ENCODE measurements around the gene MINDY4. TPM values are rescaled to one million over a fixed set of nuclear protein-coding genes. Genes with fewer than 3 reads are reported as not detected.

MINDY4 gene
- total RNA-seq, 4 donors from 2014 or later = 4.6 to 14.1 (median 6.8) TPM

DNA sequence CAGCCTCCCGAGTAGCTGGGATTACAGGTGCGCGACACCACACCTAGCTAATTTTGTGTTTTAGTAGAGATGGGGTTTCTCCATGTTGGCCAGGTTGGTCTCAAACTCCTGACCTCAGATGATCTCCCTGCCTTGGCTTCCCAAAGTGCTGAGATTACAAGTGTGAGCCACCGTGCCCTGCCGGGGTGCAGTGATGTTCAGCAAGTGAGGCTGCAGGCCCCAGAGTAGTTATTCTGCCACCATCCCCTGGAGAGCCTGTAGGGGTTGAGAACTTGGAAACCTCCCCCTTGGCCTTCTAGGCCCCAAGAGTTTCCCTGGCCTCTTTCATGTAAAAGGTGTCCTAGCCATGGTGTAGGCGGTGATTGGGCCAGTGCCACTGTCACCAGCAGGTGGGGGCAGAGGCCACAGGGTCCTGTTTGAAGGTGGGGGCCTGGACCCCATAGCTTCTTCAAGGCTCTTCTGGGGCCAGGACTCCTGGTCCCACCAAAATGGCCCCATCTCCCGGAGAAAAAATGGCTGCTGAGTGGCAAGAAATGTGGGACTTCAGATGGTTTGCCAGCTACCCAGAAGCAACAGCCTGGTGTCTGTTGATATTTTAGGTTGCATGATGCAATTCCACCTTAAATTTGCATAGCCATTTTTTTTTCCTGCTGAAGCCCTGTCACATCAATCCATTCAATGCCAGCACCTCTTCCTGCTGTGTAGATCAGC lies 44.8 kb upstream of the MINDY4 start:
- no peaks in the 10 kb centered on the region for H3K27me3 ChIP-seq
- WGBS, 2 donors (ENCODE audit: low coverage in 1 of 2) = 96% methylated on average over 7 of the region's 7 CpGs; no CpG with 5 or more reads in 1 of the 2 donors
- H3K36me3 ChIP-seq = no peaks in the 10 kb centered on the region
- H3K9me3 ChIP-seq = no peaks in the 10 kb centered on the region
- DNase-seq = no peak
- H3K4me3 ChIP-seq = no peak overlapping the region
- H3K4me1 ChIP-seq = no peaks in the 10 kb centered on the region
- intact Hi-C loops (cut with DNase I; ENCODE audit: low total_unique reads) (no loop called here), in situ Hi-C loops (cut with MboI; ENCODE audit: low pct_ligation_motif_present in 1 of 4, low pct_unique_long_range_greater_than_20kb in 1 of 4, low sequenced_read_pairs in 3 of 4) (loop anchor here in 1 of 4 donors (25.0 kb wide), 1 partner anchor 564 kb away; no protein-coding TSS in a partner anchor)
- peak overlapping the region in 1 of 4 donors; percentile 8 for H3K27ac ChIP-seq
- TF ChIP-seq POLR2A (IDR thresholded peaks at IDR 0.05) (no peak), POLR2AphosphoS5 (IDR thresholded peaks at IDR 0.05) (no peak), EP300 (IDR thresholded peaks at IDR 0.05; ENCODE audit: low read depth) (no peak)
- TF ChIP-seq, protein P1, sequence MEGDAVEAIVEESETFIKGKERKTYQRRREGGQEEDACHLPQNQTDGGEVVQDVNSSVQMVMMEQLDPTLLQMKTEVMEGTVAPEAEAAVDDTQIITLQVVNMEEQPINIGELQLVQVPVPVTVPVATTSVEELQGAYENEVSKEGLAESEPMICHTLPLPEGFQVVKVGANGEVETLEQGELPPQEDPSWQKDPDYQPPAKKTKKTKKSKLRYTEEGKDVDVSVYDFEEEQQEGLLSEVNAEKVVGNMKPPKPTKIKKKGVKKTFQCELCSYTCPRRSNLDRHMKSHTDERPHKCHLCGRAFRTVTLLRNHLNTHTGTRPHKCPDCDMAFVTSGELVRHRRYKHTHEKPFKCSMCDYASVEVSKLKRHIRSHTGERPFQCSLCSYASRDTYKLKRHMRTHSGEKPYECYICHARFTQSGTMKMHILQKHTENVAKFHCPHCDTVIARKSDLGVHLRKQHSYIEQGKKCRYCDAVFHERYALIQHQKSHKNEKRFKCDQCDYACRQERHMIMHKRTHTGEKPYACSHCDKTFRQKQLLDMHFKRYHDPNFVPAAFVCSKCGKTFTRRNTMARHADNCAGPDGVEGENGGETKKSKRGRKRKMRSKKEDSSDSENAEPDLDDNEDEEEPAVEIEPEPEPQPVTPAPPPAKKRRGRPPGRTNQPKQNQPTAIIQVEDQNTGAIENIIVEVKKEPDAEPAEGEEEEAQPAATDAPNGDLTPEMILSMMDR (IDR thresholded peaks at IDR 0.05) = no peak

DNA sequence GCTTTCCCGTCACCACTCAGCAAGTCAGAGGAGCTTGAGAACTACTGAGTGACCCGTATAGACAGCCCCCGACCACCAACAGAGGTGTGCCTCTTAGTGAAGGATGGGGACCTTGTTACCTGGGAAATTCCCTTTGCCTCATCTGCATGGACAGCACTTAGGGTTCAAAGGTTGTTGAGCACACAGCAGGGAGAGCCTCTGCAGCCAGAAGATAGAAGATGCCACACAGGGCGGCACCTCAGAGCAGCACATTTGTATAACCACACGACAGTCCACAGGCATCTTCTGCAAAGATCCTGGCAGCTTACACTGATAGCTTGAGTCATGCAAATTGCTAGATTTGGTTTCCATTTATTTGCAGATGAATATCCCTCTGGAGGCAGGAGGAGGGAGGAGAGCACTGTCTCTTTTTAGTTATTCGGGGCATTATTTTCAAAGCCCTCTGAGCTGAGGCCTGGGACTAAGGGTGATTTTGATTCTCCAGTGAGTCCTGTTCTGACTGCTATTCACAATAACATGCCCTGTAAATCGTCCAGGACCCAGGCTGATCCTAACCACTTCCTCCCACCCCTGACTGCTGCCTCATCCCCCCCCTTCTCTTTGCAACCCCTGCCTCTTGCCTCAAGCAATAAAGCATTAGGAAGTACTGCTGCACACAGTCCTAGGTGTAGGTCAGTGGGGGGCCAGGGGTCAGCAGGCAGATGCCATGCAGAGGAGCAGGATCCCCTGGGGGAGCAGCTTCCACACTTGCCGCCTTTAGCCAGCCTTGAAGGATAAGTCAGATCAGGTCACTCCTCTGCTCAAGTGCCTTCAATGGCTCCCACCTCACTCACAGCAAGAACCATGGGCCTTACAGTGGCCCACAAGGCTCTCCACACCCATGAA lies 43.9 kb upstream of the MINDY4 start:
- Histone ChIP-seq H3K27me3 (no peaks in the 10 kb centered on the region), H3K9me3 (no peaks in the 10 kb centered on the region), H3K4me1 (no peaks in the 10 kb centered on the region), H3K27ac (peak overlapping the region in 1 of 4 donors; percentile 8), H3K4me3 (no peak overlapping the region), H3K36me3 (no peaks in the 10 kb centered on the region)
- 56 to 59% methylated on average over 5 to 8 of the region's 8 CpGs for WGBS, 2 donors (ENCODE audit: low coverage in 1 of 2)
- intact Hi-C loops (cut with DNase I; ENCODE audit: low total_unique reads) (no loop called here), in situ Hi-C loops (cut with MboI; ENCODE audit: low pct_ligation_motif_present in 1 of 4, low pct_unique_long_range_greater_than_20kb in 1 of 4, low sequenced_read_pairs in 3 of 4) (loop anchor here in 1 of 4 donors (25.0 kb wide), 1 partner anchor 565 kb away; no protein-coding TSS in a partner anchor)
- DNase-seq = peak; percentile 27
- TF ChIP-seq, protein P1 (IDR thresholded peaks at IDR 0.05) = no peak
- TF ChIP-seq POLR2AphosphoS5 (IDR thresholded peaks at IDR 0.05) (no peak), POLR2A (IDR thresholded peaks at IDR 0.05) (no peak), EP300 (IDR thresholded peaks at IDR 0.05; ENCODE audit: low read depth) (no peak)

DNA sequence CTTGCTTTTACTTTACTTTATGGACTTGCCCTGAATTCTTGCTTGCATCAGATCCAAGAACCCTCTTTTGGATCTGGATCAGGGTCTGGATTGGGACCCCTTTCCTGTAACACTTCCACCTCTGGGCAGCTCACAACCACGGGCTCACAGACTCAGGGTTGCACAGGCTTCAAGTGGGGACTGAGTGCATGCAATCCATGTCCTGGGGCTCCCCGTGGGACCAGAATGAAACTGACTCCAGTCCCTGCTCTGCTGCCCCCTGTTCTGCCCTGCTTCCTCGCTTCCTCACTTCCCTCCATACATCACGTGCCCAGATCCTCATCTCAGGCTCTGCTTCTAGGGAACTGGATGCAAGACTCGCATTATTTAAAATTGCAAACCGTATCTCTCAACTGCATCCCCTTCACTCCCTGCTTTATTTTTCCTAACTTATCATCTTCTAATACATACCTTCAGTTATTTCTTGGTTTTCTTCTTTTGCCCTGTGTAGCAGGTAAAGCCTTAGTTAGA lies 42.6 kb upstream of the MINDY4 start:
- intact Hi-C loops (cut with DNase I; ENCODE audit: low total_unique reads) (no loop called here), in situ Hi-C loops (cut with MboI; ENCODE audit: low pct_ligation_motif_present in 1 of 4, low pct_unique_long_range_greater_than_20kb in 1 of 4, low sequenced_read_pairs in 3 of 4) (loop anchor here in 1 of 4 donors (25.0 kb wide), 1 partner anchor 566 kb away; no protein-coding TSS in a partner anchor)
- no peaks in the 10 kb centered on the region for H3K36me3 ChIP-seq
- H3K4me3 ChIP-seq = no peak overlapping the region
- 78 to 86% methylated on average over 6 of the region's 6 CpGs for WGBS, 2 donors (ENCODE audit: low coverage in 1 of 2)
- TF ChIP-seq, protein P1 (IDR thresholded peaks at IDR 0.05) = no peak
- TF ChIP-seq POLR2A (IDR thresholded peaks at IDR 0.05) (no peak), POLR2AphosphoS5 (IDR thresholded peaks at IDR 0.05) (no peak), EP300 (IDR thresholded peaks at IDR 0.05; ENCODE audit: low read depth) (no peak)
- no peak for DNase-seq
- H3K27me3 ChIP-seq = no peaks in the 10 kb centered on the region
- H3K27ac ChIP-seq = no peak overlapping the region
- H3K9me3 ChIP-seq = no peaks in the 10 kb centered on the region
- no peaks in the 10 kb centered on the region for H3K4me1 ChIP-seq

DNA sequence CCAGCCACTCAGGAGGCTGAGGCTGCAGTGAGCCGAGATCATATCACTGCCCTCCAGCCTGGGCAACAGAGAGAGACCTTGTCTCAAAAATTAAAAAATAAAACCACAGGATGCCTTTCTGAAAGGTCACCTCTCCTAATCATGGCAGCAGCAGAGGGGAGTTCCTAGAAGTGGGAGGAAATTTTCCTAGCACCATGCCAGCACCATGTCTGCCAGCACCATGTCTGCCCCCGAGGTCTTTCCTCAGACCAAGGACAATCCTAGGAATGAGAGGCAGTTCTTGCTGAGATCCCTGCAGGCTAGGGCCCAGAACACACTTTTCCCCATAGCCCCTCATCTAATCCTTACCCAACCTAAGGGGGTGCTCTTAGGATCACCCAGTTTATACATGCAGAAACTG lies 41.6 kb upstream of the MINDY4 start:
- no peaks in the 10 kb centered on the region for H3K36me3 ChIP-seq
- WGBS, 2 donors (ENCODE audit: low coverage in 1 of 2) = 83 to 92% methylated on average over 1 to 2 of the region's 2 CpGs
- intact Hi-C loops (cut with DNase I; ENCODE audit: low total_unique reads) = no loop called here

More for the DNA sequence above, 41.6 kb upstream of the MINDY4 start:
- no peaks in the 10 kb centered on the region for H3K27me3 ChIP-seq
- no peak for DNase-seq
- H3K4me1 ChIP-seq = no peaks in the 10 kb centered on the region
- in situ Hi-C loops (cut with MboI; ENCODE audit: low pct_ligation_motif_present in 1 of 4, low pct_unique_long_range_greater_than_20kb in 1 of 4, low sequenced_read_pairs in 3 of 4) = loop anchor here in 1 of 4 donors (25.0 kb wide), 1 partner anchor 567 kb away; no protein-coding TSS in a partner anchor
- H3K4me3 ChIP-seq = no peak overlapping the region
- H3K27ac ChIP-seq = no peak overlapping the region
- TF ChIP-seq POLR2A (IDR thresholded peaks at IDR 0.05) = no peak
- no peak for TF ChIP-seq EP300 (IDR thresholded peaks at IDR 0.05; ENCODE audit: low read depth)
- TF ChIP-seq, protein P1 (IDR thresholded peaks at IDR 0.05) = no peak
- TF ChIP-seq POLR2AphosphoS5 (IDR thresholded peaks at IDR 0.05) = no peak
- H3K9me3 ChIP-seq = no peaks in the 10 kb centered on the region

Measured in transverse colon (tissue), 4 donors.